ENCODE results near the gene ATG14. TPM values are rescaled to one million over a fixed set of nuclear protein-coding genes. Genes with fewer than 3 reads are reported as not detected.

ATG14 gene
- total and polyA plus RNA-seq, 5 donors from 2014 or later = 5.8 to 19.0 (median 6.0) TPM

Other genes starting within 250 kb of the ATG14 start
- gene DLGAP5, start 220.2 kb downstream of the ATG14 start, total RNA-seq = 0.67 TPM
- gene DLGAP5, start 220.2 kb downstream of the ATG14 start, polyA plus RNA-seq = 1 to 10 TPM; 1.2 to 4.1 (median 2.1) TPM
- gene FBXO34, start 140.4 kb downstream of the ATG14 start, total RNA-seq = 32.4 TPM
- gene FBXO34, start 140.4 kb downstream of the ATG14 start, polyA plus RNA-seq = 10 to 100 TPM; 28.8 to 41.6 (median 33.4) TPM
- not detected for gene TBPL2, start 28.8 kb upstream of the ATG14 start, total RNA-seq
- gene TBPL2, start 28.8 kb upstream of the ATG14 start, polyA plus RNA-seq = not detected
- 86.5 TPM for gene KTN1, start 168.4 kb upstream of the ATG14 start, total RNA-seq
- gene KTN1, start 168.4 kb upstream of the ATG14 start, polyA plus RNA-seq = 10 to 100 TPM in 3 of 4 donors, 1 to 10 TPM in 1; 6.9 to 21.1 (median 17.3) TPM